BE2C (cell line): ENCODE data around the gene FBXO8.

ENCODE experiments used
- DNase-seq: peaks from one replicate; pipeline ENCODE4 v3.0.0-alpha.2; 2020
- H3K27me3 ChIP-seq: fragments of 250-450 bp; sonication (Bioruptor Pico); 2 replicates; pipeline ENCODE4 v1.5.1; 2020; ENCODE audit warnings: mild to moderate bottlenecking
- H3K36me3 ChIP-seq: fragments of 250-450 bp; sonication (Bioruptor Pico); 2 replicates; pipeline ENCODE4 v1.5.1; 2020; ENCODE audit warnings: mild to moderate bottlenecking
- H3K4me1 ChIP-seq: fragments of 250-450 bp; sonication (Bioruptor Pico); 2 replicates; pipeline ENCODE4 v1.5.1; 2020
- H3K4me3 ChIP-seq: 2 replicates; pipeline ENCODE4 v1.5.1; 2011; ENCODE audit warnings: low read depth, low read length
- H3K9me3 ChIP-seq: fragments of 250-450 bp; sonication (Bioruptor Pico); 2 replicates; pipeline ENCODE4 v1.5.1; 2020
- CTCF ChIP-seq: IDR thresholded peaks from 2 replicates; pipeline ENCODE4 v1.5.1; 2012; ENCODE audit warnings: mild to moderate bottlenecking, low read depth, low read length

The FBXO8 gene

GRCh38 chr4:174279433-174280155 is 3.9 kb downstream of the FBXO8 start:
- H3K4me1 ChIP-seq: no peaks in the 10 kb centered on the region
- no peaks in the 10 kb centered on the region for H3K9me3 ChIP-seq
- peaks cover 2% of the 10 kb centered on the region; the same call in 1 of the 2 replicates for H3K36me3 ChIP-seq
- H3K27me3 ChIP-seq: no peaks in the 10 kb centered on the region
- peak overlapping the region; percentile 94 for H3K4me3 ChIP-seq
- no peak for DNase-seq
- no peak for TF ChIP-seq CTCF

- H3K27me3 ChIP-seq: no peaks in the 10 kb centered on the region
- no peak for TF ChIP-seq CTCF
- DNase-seq: no peak
Measured at GRCh38 chr4:174278467-174278866, 5.0 kb downstream of the FBXO8 start.

GRCh38 chr4:174277433-174277832 is 6.0 kb downstream of the FBXO8 start:
- H3K36me3 ChIP-seq: 0 out of 2 replicates have a peak, but pooled peaks cover 2% of the 10 kb centered on the region
- H3K9me3 ChIP-seq: no peaks in the 10 kb centered on the region
- H3K27me3 ChIP-seq: no peaks in the 10 kb centered on the region
- no peak for DNase-seq
- peak overlapping the region; percentile 94 for H3K4me3 ChIP-seq
- peaks cover 8% of the 10 kb centered on the region for H3K4me1 ChIP-seq
- no peak for TF ChIP-seq CTCF

More at GRCh38 chr4:174278467-174278866, 5.0 kb downstream of the FBXO8 start:
- no peaks in the 10 kb centered on the region for H3K9me3 ChIP-seq
- peak overlapping the region; percentile 94 for H3K4me3 ChIP-seq
- H3K36me3 ChIP-seq: 0 out of 2 replicates have a peak, but pooled peaks cover 2% of the 10 kb centered on the region
- H3K4me1 ChIP-seq: peaks cover 4% of the 10 kb centered on the region; the same call in 1 of the 2 replicates

- Histone ChIP-seq H3K27me3 (no peaks in the 10 kb centered on the region), H3K9me3 (no peaks in the 10 kb centered on the region), H3K4me1 (peaks cover 17% of the 10 kb centered on the region), H3K4me3 (peak overlapping the region; percentile 24), H3K36me3 (0 out of 2 replicates have a peak, but pooled peaks cover 2% of the 10 kb centered on the region)
- TF ChIP-seq CTCF: no peak
- no peak for DNase-seq
Measured at GRCh38 chr4:174275101-174275500, 8.4 kb downstream of the FBXO8 start.

GRCh38 chr4:174274436-174274835 is 9.0 kb downstream of the FBXO8 start:
- Histone ChIP-seq H3K9me3 (no peaks in the 10 kb centered on the region), H3K4me3 (peak overlapping the region; percentile 24), H3K36me3 (0 out of 2 replicates have a peak, but pooled peaks cover 2% of the 10 kb centered on the region), H3K27me3 (no peaks in the 10 kb centered on the region), H3K4me1 (peaks cover 20% of the 10 kb centered on the region)
- no peak for DNase-seq
- TF ChIP-seq CTCF: no peak

GRCh38 chr4:174273930-174274329 is 9.5 kb downstream of the FBXO8 start:
- peak; percentile 56 for DNase-seq
- peaks cover 2% of the 10 kb centered on the region; the same call in 1 of the 2 replicates for H3K36me3 ChIP-seq
- no peak for TF ChIP-seq CTCF
- no peaks in the 10 kb centered on the region for H3K27me3 ChIP-seq
- H3K9me3 ChIP-seq: no peaks in the 10 kb centered on the region
- H3K4me3 ChIP-seq: peak overlapping the region; percentile 24
- peaks cover 20% of the 10 kb centered on the region for H3K4me1 ChIP-seq
